Stimulated activated CD8-positive, alpha-beta memory T cell treated with anti-CD3 and anti-CD28 coated beads, Interleukin-15, amount 100 ng/mL, for 4 hours (primary cell): ENCODE measurements around the gene NR2C1.
A peak's percentile ranks its signal among the peaks of the same experiment; 100 is the strongest.
"Not testable (repeated sequence)": the region's sequence is repeated elsewhere in the genome, so short reads cannot be mapped to it uniquely, and the experiment has no call there.

ENCODE experiments used
- DNase-seq, 2 donors: peaks; one replicate each; pipeline ENCODE4 v3.0.0-alpha.2; 2020; ENCODE audit warnings: low read depth in 2 of 2

The NR2C1 gene

DNA sequence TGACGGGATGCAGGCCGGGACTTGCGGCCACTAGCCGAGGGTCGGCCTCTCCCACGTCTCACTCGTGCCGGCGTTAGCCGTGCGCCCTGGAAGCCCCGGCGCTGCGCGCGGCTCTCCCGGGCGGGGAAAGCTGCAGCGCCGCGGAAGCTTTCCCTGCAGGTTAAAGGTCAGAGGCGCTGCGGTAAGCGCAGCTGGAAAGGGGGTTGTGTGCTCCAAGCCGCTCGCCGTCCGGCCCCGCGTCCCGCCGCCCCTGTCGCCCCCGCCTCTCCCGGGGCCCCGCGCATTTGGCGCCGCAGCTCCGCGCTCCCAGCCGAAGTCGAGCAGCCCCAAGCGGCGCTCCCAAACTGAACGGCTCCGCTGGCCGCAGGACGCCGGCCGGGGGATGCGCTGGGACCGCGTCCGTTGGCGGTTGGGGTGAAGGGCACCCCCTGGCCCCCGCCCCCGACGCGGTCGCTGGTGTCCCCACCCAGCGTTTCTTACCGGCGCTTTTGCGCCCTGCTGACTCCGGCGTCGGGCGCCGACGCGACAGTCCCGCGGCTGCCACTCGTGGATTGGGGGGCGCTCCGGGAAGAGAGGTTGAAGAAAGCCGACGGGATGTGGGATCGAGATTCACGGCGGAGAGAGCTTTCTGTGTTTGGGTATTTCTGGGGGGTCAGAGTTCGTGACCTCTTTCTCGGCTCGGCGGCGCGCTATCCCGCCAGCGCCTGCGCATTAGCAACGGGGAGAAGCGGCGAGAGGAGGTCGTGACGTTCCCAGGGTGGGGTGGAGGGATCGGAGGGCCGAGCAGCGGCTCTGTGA is at the start of gene NR2C1:
Gene NR2C1, minus strand, starts transcription at position 719 of the 798 bp plus-strand sequence. CDS start 6,234 bp downstream, outside the sequence.
- DNase-seq, result peak; percentile 82 to 87

DNA sequence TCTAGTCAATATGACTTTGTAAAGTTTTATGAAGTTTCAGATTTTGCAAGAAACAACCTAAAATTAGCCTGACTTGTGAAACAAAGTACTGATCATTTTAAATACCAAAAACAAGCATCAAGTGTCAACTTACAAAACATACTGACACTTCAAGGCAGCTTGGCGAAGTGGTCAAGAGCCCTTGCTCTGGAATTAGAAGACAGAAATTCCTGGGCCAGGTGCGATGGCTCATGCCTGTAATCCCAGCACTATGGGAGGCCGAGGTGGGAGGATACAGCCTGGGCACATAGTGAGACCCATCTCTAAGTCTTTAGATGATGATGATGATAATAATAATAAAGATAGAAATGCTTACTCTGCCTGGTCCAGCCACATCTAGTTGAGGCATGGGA is 45.4 kb upstream of the NR2C1 start:
- no peak for DNase-seq

DNA sequence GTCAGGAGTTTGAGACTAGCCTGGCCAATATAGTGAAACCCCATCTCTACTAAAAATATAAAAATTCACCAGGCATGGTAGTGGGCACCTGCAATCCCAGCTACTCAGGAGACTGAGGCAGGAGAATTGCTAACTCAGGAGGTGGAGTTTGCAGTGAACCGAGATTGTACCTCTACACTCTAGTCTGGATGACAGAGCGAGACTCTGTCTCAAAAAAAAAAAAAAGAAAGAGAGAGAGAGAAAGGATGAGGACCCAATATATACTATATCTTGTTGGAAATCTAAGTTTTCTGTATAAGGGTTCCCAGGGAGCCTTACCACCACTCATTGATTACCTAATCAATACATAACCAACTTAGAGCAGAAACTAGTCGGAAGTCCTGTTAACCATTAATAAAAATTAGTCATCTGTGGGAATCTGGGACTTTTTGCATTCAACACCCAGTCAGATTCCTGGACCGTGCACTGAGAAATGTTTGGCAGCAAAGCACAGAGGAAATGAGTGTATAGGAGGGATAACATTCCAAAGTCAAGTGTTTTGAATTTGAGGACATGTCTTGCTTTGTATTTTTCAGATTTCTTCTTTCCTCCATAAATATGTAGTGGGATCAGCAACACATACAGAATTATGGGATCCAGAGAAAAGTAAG is 44.8 kb upstream of the NR2C1 start:
- DNase-seq, result no peak

DNA sequence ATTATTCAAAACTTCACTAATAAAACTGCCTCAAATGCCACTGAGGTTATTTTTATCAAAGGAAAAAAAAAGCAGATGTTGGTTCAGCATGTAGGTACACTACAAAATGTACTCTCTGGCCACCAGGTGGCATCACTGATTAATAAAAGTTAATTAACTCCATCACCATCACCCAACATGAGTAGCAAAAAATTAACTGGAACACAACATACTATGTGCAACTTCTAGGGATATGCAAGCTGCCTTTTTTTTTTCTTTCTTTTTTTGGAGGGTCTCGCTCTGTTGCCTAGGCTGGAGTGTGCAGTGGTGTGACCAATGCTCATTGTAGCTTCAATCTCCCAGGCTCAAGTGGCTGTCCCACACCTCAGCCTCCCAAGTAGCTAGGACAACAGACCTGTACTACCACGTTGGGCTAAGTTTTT is 43.8 kb upstream of the NR2C1 start:
- peak in 1 of 2 donors; percentile 24 for DNase-seq

DNA sequence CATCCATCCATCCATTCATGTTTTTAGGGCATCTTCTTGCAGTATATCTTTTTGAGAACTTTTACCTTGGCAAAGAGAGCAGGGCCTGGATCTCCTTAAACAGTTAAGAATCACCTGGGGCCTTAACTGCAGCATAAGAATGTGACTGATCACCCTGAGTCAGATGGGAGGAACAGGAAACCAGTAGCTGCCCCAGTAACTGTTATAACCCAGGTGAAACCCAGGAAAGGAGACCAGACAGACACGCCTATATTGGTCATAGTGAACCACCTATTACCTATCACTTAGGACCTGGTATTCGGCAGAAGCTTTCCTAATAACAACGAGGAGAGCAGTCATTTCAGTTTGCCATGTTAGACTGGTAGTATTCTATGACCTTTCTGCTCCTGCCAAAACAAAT is 43.4 kb upstream of the NR2C1 start:
- no peak for DNase-seq

DNA sequence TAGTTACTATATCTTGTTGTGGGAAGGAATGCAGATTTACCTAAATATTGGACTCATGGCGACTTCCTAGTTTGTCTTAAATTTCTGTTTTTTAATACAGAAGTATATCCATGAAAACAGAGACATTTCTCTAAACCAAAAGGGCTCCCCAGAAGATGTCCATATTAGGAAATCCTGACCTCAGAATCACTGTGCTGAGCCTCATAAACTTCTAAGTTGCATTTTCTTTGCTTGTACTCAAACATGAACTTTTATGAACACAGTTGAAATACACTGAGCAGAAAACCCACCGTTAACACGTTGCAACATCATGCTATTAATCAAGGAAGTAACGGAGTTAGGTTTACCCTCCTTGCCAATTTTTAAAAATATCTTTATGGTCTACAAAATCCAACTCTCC is 42.9 kb upstream of the NR2C1 start:
- no peak for DNase-seq

DNA sequence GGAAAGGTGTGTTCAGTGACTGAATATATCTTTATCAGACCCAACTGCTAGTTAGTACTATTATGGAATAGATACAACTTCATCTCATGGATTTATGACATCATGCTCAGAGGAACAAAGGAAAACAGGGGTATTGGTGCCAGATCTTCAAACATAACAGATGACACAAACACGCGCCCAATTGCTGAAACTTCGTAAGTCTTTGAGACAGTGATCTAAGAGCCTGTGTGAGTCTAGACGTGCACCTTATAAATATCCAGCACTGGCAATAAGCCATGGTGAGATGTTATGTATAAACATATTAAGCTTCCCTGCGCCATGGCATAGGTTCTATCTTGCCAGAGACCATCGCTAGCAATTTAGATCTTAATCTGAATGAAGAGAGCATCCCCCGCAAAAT is 42.2 kb upstream of the NR2C1 start:
- no peak for DNase-seq

DNA sequence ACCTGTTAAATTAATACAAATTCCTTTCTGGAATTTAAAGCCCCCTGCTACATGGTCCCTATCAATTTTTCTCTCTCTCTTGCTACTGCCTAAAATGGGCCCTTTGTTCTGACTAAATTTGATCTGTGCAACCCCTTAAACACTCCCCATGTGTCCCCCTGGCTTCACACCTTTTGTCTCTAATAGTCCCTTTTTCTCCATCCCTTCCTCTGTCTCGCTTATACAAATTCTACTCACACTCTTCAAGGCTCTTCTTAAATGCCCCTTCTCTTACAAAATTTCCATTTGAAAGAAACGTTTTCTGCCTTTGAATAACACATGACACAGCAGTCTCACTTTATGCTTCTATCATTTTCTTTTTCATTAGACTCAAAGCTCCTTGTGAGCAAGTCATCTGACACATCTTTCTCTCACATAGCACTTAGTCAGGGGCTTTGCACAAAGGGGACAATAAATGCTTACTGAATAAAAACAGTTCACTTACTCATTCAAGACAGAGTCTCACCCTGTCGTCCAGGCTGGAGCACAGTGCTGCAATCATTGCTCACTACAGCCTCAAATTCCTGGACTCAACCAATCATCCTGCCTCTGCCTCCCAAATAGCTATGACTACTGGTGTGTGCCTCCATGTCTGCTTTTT is 41.5 kb upstream of the NR2C1 start:
- DNase-seq, result no peak

DNA sequence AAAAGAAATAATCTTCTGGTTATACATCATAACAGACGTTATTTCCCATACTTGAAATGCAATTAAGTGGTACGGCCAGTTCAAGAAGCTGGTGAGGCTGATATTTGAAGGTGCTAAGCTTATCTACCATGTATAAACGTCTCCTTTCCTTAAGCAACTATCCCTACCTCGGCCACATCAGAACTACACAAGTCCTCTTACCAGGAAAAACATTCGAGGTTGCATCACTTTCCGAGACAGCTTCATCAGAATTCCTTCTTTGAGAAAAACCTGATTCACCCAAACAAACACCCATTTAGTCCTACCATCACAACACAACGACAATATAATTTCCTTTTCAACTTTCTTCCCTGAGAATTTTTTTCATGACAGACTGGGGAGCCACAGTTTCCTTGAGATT is 33.9 kb upstream of the NR2C1 start:
- DNase-seq, result no peak

DNA sequence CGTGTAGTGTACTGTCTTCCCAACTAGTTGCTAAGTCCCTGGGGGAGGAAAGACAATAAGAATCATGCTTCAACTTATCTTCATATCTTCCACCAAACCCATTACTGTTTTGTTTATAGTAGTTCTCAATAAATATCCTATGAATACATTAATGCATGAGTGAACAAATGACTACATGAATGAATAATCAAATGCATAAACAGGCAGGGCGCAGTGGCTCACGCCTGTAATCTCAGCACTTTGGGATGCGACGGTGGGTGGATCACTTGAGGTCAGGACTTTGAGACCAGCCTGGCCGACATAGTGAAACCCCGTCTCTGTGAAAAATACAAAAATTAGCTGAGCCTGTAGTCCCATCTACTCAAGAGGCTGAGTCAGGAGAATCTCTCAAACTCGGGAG is 32.1 kb upstream of the NR2C1 start:
- DNase-seq, result no peak

DNA sequence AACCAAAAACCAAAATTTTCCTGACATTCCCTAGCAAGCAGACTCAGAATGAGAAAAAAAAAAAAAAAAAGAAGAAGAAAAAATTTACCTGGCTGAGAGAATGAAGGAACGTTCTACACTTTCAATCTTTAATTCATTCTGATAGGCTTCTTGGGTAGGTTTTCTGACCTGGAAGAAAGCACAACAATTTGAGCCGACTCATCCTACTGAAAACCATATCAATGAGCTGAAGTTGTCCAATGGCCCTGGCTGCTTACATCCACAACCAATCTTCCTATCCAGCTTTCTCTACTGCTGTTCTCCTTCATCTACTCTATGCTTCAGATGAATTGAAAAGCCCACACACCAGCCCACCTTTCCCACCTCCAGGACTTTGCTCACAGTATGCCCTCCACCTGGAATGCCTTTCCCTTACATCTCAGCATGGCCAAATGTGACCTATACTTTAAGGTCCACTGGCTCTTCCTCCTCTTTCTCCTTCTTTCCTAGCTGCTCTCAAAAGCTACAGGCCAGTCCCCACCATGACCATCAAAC is 31.6 kb upstream of the NR2C1 start:
- DNase-seq, result no peak

DNA sequence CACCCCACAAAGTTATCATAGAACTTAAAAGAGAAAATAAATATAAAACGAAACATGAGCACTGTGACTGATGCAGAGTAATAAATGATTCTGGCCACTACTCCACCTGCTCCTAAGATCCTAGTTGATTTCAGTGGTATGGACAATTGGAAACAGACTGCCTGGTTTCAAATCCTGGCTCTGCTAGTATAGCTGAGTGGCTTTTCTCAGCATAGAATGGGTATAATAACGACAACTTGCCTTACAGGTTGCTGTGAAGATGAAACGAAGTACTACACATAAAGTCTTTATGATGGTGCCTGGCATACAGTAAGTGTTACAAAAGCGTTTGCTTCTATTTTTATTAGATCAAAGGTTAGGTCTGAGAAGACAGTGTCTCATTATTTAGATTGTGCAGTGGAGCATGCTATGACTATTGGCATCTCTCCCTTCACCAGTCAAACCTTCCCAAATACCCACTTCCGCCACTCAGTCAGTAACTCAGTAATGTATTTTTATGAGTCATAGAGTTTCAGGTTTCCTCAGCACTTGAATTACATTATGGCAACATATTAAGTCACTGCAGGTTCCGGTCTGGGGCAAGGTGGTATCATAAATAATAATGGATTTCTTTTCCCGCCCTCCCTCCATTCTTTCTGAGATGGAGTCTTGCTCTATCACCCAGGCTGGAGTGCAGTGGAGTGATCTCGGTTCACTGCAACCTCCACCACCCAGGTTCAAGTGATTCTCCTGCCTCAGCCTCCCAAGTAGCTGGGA is 29.7 kb upstream of the NR2C1 start:
- DNase-seq, result no peak

DNA sequence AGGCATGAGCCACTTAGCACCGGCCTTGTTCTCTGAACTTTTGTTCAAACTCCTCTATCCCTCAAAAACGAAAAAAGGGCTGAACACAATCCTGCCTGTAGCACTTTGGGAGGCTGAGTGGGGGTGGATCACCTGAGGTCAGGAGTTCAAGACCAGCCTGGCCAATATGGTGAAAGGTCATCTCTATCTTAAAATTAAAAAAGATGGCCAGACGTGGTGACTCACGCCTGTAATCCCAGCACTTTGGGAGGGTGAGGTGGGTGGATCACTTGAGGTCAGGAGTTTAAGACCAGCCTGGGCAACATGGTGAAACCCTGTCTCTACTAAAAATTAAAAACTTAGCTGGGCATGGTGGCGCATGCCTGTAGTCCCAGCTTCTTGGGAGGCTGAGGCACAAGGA is 28.5 kb upstream of the NR2C1 start:
- DNase-seq, result not testable (repeated sequence)

DNA sequence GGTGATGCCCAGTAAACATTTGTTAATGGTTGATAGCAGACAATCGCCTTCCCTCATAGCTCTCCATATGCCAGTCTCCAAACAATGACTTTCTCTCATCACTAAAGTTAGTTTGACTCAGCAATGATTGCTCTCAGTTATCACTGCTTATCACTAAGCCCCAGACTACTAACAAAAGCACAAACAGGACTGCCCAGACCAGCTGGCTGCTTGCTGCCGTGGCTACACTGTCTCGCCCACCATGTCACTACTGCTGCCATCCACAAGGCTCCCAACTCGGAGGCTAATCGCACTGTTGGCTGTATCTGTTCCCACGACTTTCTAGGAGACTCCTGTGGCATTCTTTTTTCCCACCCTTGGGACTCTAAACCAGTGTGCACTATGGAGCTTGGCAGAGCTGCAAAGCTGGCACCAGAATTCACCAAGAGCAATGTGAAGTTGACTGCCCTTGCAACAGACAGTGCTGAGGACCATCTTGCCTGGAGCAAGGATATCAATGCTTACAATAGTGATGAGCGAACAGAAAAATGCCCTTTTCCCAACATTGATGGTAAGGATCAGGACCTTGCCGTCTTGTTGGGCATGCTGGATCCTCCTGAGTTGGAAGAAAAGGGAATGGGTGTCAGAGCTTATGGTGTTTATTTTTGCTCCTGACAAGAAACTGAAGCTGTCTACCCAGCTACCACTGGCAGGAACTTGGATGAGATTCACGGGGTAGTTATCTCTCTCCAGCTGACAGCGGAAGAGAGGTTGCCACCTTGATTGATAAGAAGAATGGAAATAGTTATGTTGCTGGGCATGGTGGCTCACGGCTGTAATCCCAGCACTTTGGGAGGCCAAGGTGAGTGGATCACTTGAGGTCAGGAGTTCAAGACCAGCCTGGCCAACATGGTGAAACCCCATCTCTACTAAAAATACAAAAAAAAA is 27.1 kb upstream of the NR2C1 start:
- DNase-seq, result no peak

DNA sequence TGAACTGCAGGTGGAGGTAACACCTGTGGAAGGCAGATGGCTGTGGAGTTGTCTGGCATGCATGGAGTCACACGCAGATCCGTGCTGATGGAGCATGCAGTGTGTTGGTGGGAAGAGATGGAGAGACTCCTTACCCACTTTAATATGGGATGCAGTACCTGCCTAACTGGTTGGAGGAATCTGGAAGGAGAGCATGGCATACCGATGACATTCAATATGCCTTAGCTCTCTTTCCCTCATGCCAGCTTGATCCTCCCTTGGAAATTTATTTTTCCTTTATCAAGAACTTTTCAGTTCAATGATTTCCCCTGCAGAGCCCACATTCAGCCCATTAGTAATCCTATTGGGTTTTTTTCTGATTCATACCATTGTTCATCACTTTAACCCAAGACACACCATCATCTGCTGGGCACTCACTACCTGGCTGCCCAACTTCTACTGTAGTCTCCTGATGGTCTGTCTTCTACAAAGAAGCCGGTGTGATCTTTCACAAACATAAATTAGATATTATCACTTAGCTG is 25.9 kb upstream of the NR2C1 start:
- no peak for DNase-seq

DNA sequence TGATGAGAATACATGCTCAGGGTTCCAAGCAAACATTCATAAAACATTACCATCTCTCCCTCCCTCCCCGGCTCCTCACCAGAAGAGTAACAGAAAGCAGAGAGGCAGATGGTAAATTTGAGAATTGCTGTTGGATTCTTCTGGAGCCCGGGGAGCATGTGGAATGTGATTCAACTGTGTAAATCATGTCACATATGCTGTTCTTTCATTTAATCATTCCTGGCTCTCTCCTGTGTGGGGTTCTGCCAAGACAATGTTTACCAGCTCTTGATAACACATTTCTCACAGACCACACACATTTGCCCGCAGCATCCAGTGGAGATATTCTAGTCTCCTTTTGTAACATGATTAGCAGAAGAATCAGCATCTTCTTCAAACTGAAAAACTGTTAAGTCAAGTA is 23.4 kb upstream of the NR2C1 start:
- no peak for DNase-seq

DNA sequence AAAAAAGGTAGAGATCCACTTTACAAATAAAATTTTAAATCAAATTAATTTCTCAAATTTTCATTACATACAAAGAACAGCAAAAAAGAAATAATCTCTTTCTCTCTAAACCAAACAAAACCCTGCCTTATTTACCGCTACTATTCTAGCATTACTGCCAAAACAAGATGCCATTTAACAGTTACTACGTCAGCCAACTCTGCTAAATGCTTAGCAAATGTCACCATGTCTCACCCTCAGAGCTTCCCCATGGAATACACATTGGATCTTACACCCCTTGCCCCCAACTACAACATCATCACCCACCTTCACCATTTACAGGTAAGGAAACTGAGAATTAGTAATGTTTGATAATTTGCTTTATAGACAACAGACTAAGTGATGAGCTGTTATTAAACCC is 23.0 kb upstream of the NR2C1 start:
- no peak for DNase-seq

DNA sequence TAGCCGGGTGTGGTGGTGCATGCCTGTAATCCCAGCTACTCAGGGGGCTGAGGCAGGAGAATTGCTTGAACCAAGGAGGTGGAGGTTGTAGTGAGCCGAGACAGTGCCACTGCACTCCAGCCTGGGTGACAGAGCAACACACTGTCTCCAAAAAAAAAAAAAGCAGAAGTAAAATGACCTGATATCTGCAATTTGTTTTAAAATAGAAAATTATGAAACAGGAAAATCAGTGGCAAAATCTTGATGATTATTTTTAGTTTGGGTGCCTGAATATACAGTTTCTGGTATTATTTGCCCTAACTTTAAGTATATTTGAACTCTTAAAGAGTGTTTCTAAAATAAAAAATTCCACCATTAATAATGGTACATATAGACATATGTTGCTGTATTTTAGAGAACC is 22.4 kb upstream of the NR2C1 start:
- DNase-seq, result not testable (repeated sequence)

DNA sequence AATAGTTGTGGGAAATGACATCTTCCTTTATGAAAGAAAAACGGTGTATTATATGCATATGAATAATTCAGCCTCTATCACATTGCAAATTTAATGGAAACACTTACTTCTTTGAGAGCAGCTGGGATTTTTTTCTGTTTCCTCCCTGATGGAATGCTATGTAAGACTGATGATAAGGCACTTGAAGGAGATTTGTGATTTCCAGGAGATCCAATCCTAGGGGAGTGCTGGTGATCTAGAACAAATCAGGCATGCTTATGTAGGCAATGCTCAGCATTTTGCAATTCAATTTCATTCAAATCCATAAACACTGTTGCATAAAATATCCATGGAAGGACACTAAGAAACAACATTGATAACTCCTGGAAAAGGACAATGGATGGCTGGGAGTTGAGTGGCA is 16.0 kb upstream of the NR2C1 start:
- DNase-seq, result no peak

DNA sequence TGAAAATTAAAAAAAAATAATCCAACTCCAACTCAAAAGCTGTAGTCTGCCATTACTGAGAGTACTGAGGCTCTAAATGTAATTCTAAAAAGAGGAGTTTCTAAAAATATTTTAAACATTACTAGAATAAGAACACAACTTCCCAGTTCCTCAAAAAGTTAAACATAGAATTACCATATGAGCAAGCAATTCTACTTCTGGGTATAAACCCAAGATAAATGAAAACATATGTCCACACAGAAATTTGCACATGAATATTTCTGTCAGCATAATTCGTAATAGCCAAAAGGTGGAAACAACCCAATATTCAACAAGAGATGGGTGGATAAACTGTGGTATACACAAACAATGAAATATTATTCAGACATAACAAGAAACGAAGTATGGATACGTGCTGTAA is 15.0 kb upstream of the NR2C1 start:
- DNase-seq, result no peak

DNA sequence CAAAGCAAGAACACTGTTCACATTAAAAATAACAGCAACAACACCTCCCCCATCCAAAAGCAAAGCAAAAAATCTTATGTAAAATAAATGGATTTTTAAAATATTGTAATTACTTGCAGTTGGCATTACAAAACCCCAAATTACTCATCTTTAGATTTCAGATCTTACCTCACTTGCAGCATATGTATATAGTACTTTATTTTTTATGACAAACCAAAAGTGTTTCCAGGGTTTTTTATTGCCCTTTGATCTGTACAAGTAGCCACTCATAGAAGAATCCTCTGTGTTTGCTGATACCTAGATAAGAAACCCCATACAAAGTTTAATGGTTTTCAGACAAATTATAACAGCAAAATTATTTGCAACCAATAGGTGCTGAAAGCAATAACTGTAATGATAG is 12.2 kb upstream of the NR2C1 start:
- DNase-seq, result no peak
